ENCODE data around the gene ADIRF. TPM values are rescaled to one million over a fixed set of nuclear protein-coding genes. Genes with fewer than 3 reads are reported as not detected.
"Not testable (repeated sequence)": the region's sequence is repeated elsewhere in the genome, so short reads cannot be mapped to it uniquely, and the experiment has no call there.

ADIRF gene
- polyA plus RNA-seq, 1 donor = 11.4 TPM

GRCh38 chr10:86979977-86980448 is 11.7 kb downstream of the ADIRF start:
- H3K4me1 ChIP-seq (ENCODE audit: control insufficient read depth, insufficient read depth, low read length) = peaks cover 4% of the 10 kb centered on the region
- peak in 1 of 2 donors; percentile 54 for DNase-seq
- H3K27me3 ChIP-seq (ENCODE audit: control insufficient read depth, insufficient read depth, low read length) = no peaks in the 10 kb centered on the region
- WGBS (ENCODE audit: insufficient coverage, low lambda C conversion rate) = no CpG with 5 or more reads among the region's 3 CpGs
- H3K36me3 ChIP-seq (ENCODE audit: control insufficient read depth, insufficient read depth, low read length) = no peaks in the 10 kb centered on the region
- no peak overlapping the region for H3K27ac ChIP-seq (ENCODE audit: low read length)
- no peaks in the 10 kb centered on the region for H3K9me3 ChIP-seq (ENCODE audit: control insufficient read depth, low read depth, low read length)
- H3K4me3 ChIP-seq (ENCODE audit: low read length) = no peak overlapping the region

GRCh38 chr10:86981020-86981419 is 12.7 kb downstream of the ADIRF start:
- WGBS (ENCODE audit: insufficient coverage, low lambda C conversion rate) = 82% methylated on average over 2 of the region's 6 CpGs
- not testable (repeated sequence) for H3K4me1 ChIP-seq (ENCODE audit: control insufficient read depth, insufficient read depth, low read length); H3K9me3 ChIP-seq (ENCODE audit: control insufficient read depth, low read depth, low read length); H3K4me3 ChIP-seq (ENCODE audit: low read length); H3K36me3 ChIP-seq (ENCODE audit: control insufficient read depth, insufficient read depth, low read length); DNase-seq; H3K27ac ChIP-seq (ENCODE audit: low read length); H3K27me3 ChIP-seq (ENCODE audit: control insufficient read depth, insufficient read depth, low read length)

- no peak overlapping the region for H3K4me3 ChIP-seq (ENCODE audit: low read length)
- H3K27me3 ChIP-seq (ENCODE audit: control insufficient read depth, insufficient read depth, low read length) = no peaks in the 10 kb centered on the region
- peaks cover 4% of the 10 kb centered on the region for H3K4me1 ChIP-seq (ENCODE audit: control insufficient read depth, insufficient read depth, low read length)
- no peak overlapping the region for H3K27ac ChIP-seq (ENCODE audit: low read length)
- H3K9me3 ChIP-seq (ENCODE audit: control insufficient read depth, low read depth, low read length) = no peaks in the 10 kb centered on the region
- H3K36me3 ChIP-seq (ENCODE audit: control insufficient read depth, insufficient read depth, low read length) = no peaks in the 10 kb centered on the region
- DNase-seq = no peak
- WGBS (ENCODE audit: insufficient coverage, low lambda C conversion rate) = 100% methylated on average over 2 of the region's 5 CpGs
Observed at GRCh38 chr10:86981716-86982115, 13.4 kb downstream of the ADIRF start.

- H3K36me3 ChIP-seq (ENCODE audit: control insufficient read depth, insufficient read depth, low read length); H3K27ac ChIP-seq (ENCODE audit: low read length); H3K9me3 ChIP-seq (ENCODE audit: control insufficient read depth, low read depth, low read length); H3K4me3 ChIP-seq (ENCODE audit: low read length); DNase-seq; H3K4me1 ChIP-seq (ENCODE audit: control insufficient read depth, insufficient read depth, low read length); H3K27me3 ChIP-seq (ENCODE audit: control insufficient read depth, insufficient read depth, low read length): not testable (repeated sequence)
- WGBS (ENCODE audit: insufficient coverage, low lambda C conversion rate) = no CpG with 5 or more reads among the region's 4 CpGs
Observed at GRCh38 chr10:86984498-86984897, 16.2 kb downstream of the ADIRF start.

- DNase-seq = no peak
- H3K4me1 ChIP-seq (ENCODE audit: control insufficient read depth, insufficient read depth, low read length) = no peaks in the 10 kb centered on the region
- H3K4me3 ChIP-seq (ENCODE audit: low read length) = no peak overlapping the region
- H3K36me3 ChIP-seq (ENCODE audit: control insufficient read depth, insufficient read depth, low read length) = no peaks in the 10 kb centered on the region
- no peaks in the 10 kb centered on the region for H3K27me3 ChIP-seq (ENCODE audit: control insufficient read depth, insufficient read depth, low read length)
- H3K27ac ChIP-seq (ENCODE audit: low read length) = no peak overlapping the region
- no CpG with 5 or more reads among the region's 1 CpG for WGBS (ENCODE audit: insufficient coverage, low lambda C conversion rate)
- no peaks in the 10 kb centered on the region for H3K9me3 ChIP-seq (ENCODE audit: control insufficient read depth, low read depth, low read length)
Observed at GRCh38 chr10:86988520-86988919, 20.2 kb downstream of the ADIRF start.

GRCh38 chr10:86991362-86991761 is 23.1 kb downstream of the ADIRF start:
- WGBS (ENCODE audit: insufficient coverage, low lambda C conversion rate) = 95% methylated on average over 4 of the region's 12 CpGs
- not testable (repeated sequence) for DNase-seq; H3K9me3 ChIP-seq (ENCODE audit: control insufficient read depth, low read depth, low read length); H3K4me1 ChIP-seq (ENCODE audit: control insufficient read depth, insufficient read depth, low read length); H3K27me3 ChIP-seq (ENCODE audit: control insufficient read depth, insufficient read depth, low read length); H3K36me3 ChIP-seq (ENCODE audit: control insufficient read depth, insufficient read depth, low read length); H3K27ac ChIP-seq (ENCODE audit: low read length); H3K4me3 ChIP-seq (ENCODE audit: low read length)

GRCh38 chr10:86992456-86992855 is 24.2 kb downstream of the ADIRF start:
- Histone ChIP-seq H3K36me3 (ENCODE audit: control insufficient read depth, insufficient read depth, low read length) (no peaks in the 10 kb centered on the region), H3K9me3 (ENCODE audit: control insufficient read depth, low read depth, low read length) (no peaks in the 10 kb centered on the region), H3K4me3 (ENCODE audit: low read length) (no peak overlapping the region), H3K27ac (ENCODE audit: low read length) (no peak overlapping the region), H3K4me1 (ENCODE audit: control insufficient read depth, insufficient read depth, low read length) (no peaks in the 10 kb centered on the region), H3K27me3 (ENCODE audit: control insufficient read depth, insufficient read depth, low read length) (no peaks in the 10 kb centered on the region)
- DNase-seq = no peak

- no peak overlapping the region for H3K27ac ChIP-seq (ENCODE audit: low read length)
- no peak for DNase-seq
Observed at GRCh38 chr10:86992929-86993328, 24.6 kb downstream of the ADIRF start.

GRCh38 chr10:86999802-87000403 is 31.6 kb downstream of the ADIRF start:
- not testable (repeated sequence) for H3K4me1 ChIP-seq (ENCODE audit: control insufficient read depth, insufficient read depth, low read length); H3K27me3 ChIP-seq (ENCODE audit: control insufficient read depth, insufficient read depth, low read length); H3K27ac ChIP-seq (ENCODE audit: low read length); H3K9me3 ChIP-seq (ENCODE audit: control insufficient read depth, low read depth, low read length); H3K4me3 ChIP-seq (ENCODE audit: low read length); H3K36me3 ChIP-seq (ENCODE audit: control insufficient read depth, insufficient read depth, low read length); DNase-seq
- 79% methylated on average over 2 of the region's 6 CpGs for WGBS (ENCODE audit: insufficient coverage, low lambda C conversion rate)

More at GRCh38 chr10:86992929-86993328, 24.6 kb downstream of the ADIRF start:
- Histone ChIP-seq H3K36me3 (ENCODE audit: control insufficient read depth, insufficient read depth, low read length) (no peaks in the 10 kb centered on the region), H3K9me3 (ENCODE audit: control insufficient read depth, low read depth, low read length) (no peaks in the 10 kb centered on the region), H3K4me3 (ENCODE audit: low read length) (no peak overlapping the region), H3K27me3 (ENCODE audit: control insufficient read depth, insufficient read depth, low read length) (no peaks in the 10 kb centered on the region), H3K4me1 (ENCODE audit: control insufficient read depth, insufficient read depth, low read length) (no peaks in the 10 kb centered on the region)
- 92% methylated on average over 2 of the region's 2 CpGs for WGBS (ENCODE audit: insufficient coverage, low lambda C conversion rate)

- Histone ChIP-seq H3K9me3 (ENCODE audit: control insufficient read depth, low read depth, low read length) (no peaks in the 10 kb centered on the region), H3K4me1 (ENCODE audit: control insufficient read depth, insufficient read depth, low read length) (no peaks in the 10 kb centered on the region), H3K4me3 (ENCODE audit: low read length) (no peak overlapping the region), H3K27ac (ENCODE audit: low read length) (no peak overlapping the region), H3K36me3 (ENCODE audit: control insufficient read depth, insufficient read depth, low read length) (no peaks in the 10 kb centered on the region), H3K27me3 (ENCODE audit: control insufficient read depth, insufficient read depth, low read length) (no peaks in the 10 kb centered on the region)
- no peak for DNase-seq
- WGBS (ENCODE audit: insufficient coverage, low lambda C conversion rate) = 67% methylated on average over 1 of the region's 3 CpGs
Observed at GRCh38 chr10:87000491-87000890, 32.2 kb downstream of the ADIRF start.

- WGBS (ENCODE audit: insufficient coverage, low lambda C conversion rate) = no CpG with 5 or more reads among the region's 1 CpG
- not testable (repeated sequence) for H3K4me3 ChIP-seq (ENCODE audit: low read length); DNase-seq; H3K27me3 ChIP-seq (ENCODE audit: control insufficient read depth, insufficient read depth, low read length); H3K9me3 ChIP-seq (ENCODE audit: control insufficient read depth, low read depth, low read length); H3K4me1 ChIP-seq (ENCODE audit: control insufficient read depth, insufficient read depth, low read length); H3K27ac ChIP-seq (ENCODE audit: low read length); H3K36me3 ChIP-seq (ENCODE audit: control insufficient read depth, insufficient read depth, low read length)
Observed at GRCh38 chr10:87007124-87007523, 38.8 kb downstream of the ADIRF start.
